Esophagus muscularis mucosa (tissue), 3 donors: Measurements from ENCODE around the gene PIGT.

Experiments
- POLR2A ChIP-seq: fragments of 450-650 bp; IDR thresholded peaks from one replicate; pipeline ENCODE4 v1.6.1; 2017; ENCODE audit warnings: antibody characterized with exemption, moderate library complexity, mild to moderate bottlenecking, low read depth
- TF ChIP-seq, protein P1 (sequence below), 3 experiments: fragments of 200-600 bp in 2 of 3; fragments of 450-650 bp in 1 of 3; sonication (generic) in 2 of 3; IDR thresholded peaks; one replicate each; pipeline ENCODE4 v1.5.1; 2017 to 2019; ENCODE audit warnings: antibody characterized with exemption in 3 of 3, mild to moderate bottlenecking in 2 of 3, moderate library complexity in 1 of 3

- TF ChIP-seq, protein P1, sequence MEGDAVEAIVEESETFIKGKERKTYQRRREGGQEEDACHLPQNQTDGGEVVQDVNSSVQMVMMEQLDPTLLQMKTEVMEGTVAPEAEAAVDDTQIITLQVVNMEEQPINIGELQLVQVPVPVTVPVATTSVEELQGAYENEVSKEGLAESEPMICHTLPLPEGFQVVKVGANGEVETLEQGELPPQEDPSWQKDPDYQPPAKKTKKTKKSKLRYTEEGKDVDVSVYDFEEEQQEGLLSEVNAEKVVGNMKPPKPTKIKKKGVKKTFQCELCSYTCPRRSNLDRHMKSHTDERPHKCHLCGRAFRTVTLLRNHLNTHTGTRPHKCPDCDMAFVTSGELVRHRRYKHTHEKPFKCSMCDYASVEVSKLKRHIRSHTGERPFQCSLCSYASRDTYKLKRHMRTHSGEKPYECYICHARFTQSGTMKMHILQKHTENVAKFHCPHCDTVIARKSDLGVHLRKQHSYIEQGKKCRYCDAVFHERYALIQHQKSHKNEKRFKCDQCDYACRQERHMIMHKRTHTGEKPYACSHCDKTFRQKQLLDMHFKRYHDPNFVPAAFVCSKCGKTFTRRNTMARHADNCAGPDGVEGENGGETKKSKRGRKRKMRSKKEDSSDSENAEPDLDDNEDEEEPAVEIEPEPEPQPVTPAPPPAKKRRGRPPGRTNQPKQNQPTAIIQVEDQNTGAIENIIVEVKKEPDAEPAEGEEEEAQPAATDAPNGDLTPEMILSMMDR (IDR thresholded peaks at IDR 0.05), result no peak
- TF ChIP-seq POLR2A, result no peak
Measured at GRCh38 chr20:45390931-45391330, 25.0 kb upstream of the PIGT start.
